Astrocyte (in vitro differentiated cells and primary cell): ENCODE measurements around the gene LRPPRC. TPM values are rescaled to one million over a fixed set of nuclear protein-coding genes. Genes with fewer than 3 reads are reported as not detected.

Experiments
- DNase-seq: peaks from one replicate; pipeline ENCODE4 v3.0.0-alpha.2; 2010; ENCODE audit warnings: low read depth
- FAIRE-seq: peaks from 2 replicates; lab custom pipeline; 2011; peaks lifted over from hg19 to GRCh38; lab: Jason Lieb, UNC
- H2AFZ ChIP-seq: 2 replicates; pipeline ENCODE4 v1.6.0; 2012; ENCODE audit warnings: low read depth, low read length, inconsistent platforms
- H3K27ac ChIP-seq: 2 replicates; pipeline ENCODE4 v1.5.1; 2011; ENCODE audit warnings: low read depth, low read length, inconsistent platforms
- H3K27me3 ChIP-seq: 2 replicates; pipeline ENCODE4 v1.6.0; 2011; ENCODE audit warnings: low read length, inconsistent platforms; ENCODE audit not compliant: insufficient read depth
- H3K36me3 ChIP-seq: 2 replicates; pipeline ENCODE4 v1.5.1; 2011; ENCODE audit warnings: low read length, inconsistent platforms; ENCODE audit not compliant: insufficient read depth
- H3K4me1 ChIP-seq: 2 replicates; pipeline ENCODE4 v1.5.1; 2011; ENCODE audit warnings: low read length, inconsistent platforms; ENCODE audit not compliant: insufficient read depth
- H3K4me2 ChIP-seq: 2 replicates; pipeline ENCODE4 v1.6.0; 2012; ENCODE audit warnings: low read length, inconsistent platforms
- H3K4me3 ChIP-seq: 2 replicates; pipeline ENCODE4 v1.5.1; 2011; ENCODE audit warnings: low read depth, mild to moderate bottlenecking, low read length, inconsistent platforms; ENCODE audit not compliant: insufficient read depth
- H3K79me2 ChIP-seq: 2 replicates; pipeline ENCODE4 v1.6.0; 2012; ENCODE audit warnings: mild to moderate bottlenecking, low read length, inconsistent platforms; ENCODE audit not compliant: insufficient read depth
- H3K9ac ChIP-seq: 2 replicates; pipeline ENCODE4 v1.6.0; 2012; ENCODE audit warnings: mild to moderate bottlenecking, low read length, inconsistent platforms
- H3K9me3 ChIP-seq: 2 replicates; pipeline ENCODE4 v1.5.1; 2012; ENCODE audit warnings: low read depth, mild to moderate bottlenecking, low read length, inconsistent platforms; ENCODE audit not compliant: insufficient read depth
- H4K20me1 ChIP-seq: 2 replicates; pipeline ENCODE4 v1.6.0; 2012; ENCODE audit warnings: low read length, inconsistent platforms; ENCODE audit not compliant: insufficient read depth
- H3K27ac Mint-ChIP-seq: one replicate; pipeline ENCODE4 v1.8.0; 2021; ENCODE audit warnings: mild to moderate bottlenecking, mixed read lengths; ENCODE audit not compliant: unreplicated experiment
- H3K27me3 Mint-ChIP-seq: one replicate; pipeline ENCODE4 v1.8.0; 2021; ENCODE audit warnings: low read depth, mixed read lengths; ENCODE audit not compliant: unreplicated experiment
- H3K36me3 Mint-ChIP-seq: one replicate; pipeline ENCODE4 v1.8.0; 2021; ENCODE audit warnings: low read depth, mixed read lengths; ENCODE audit not compliant: unreplicated experiment
- H3K4me1 Mint-ChIP-seq: one replicate; pipeline ENCODE4 v1.8.0; 2021; ENCODE audit warnings: low read depth, mixed read lengths; ENCODE audit not compliant: unreplicated experiment
- H3K4me3 Mint-ChIP-seq: one replicate; pipeline ENCODE4 v1.8.0; 2021; ENCODE audit warnings: mild to moderate bottlenecking, moderate library complexity, mixed read lengths; ENCODE audit not compliant: unreplicated experiment
- H3K9me3 Mint-ChIP-seq: one replicate; pipeline ENCODE4 v1.8.0; 2021; ENCODE audit warnings: mild to moderate bottlenecking, mixed read lengths; ENCODE audit not compliant: unreplicated experiment
- CTCF ChIP-seq: IDR thresholded peaks from 2 replicates; pipeline ENCODE4 v1.5.1; 2011; ENCODE audit warnings: low read depth, mild to moderate bottlenecking, inconsistent platforms, low read length, moderate library complexity; ENCODE audit not compliant: insufficient read depth
- EZH2 ChIP-seq: IDR thresholded peaks from 2 replicates; pipeline ENCODE4 v1.6.1; 2012; ENCODE audit warnings: mild to moderate bottlenecking, low read length, inconsistent platforms; ENCODE audit not compliant: insufficient read depth
- total RNA-seq: library from RNA; stranded (reverse); gene quantifications from 2 replicates; pipeline ENCODE4 v1.2.1, GENCODE V29; 2021

The LRPPRC gene
- total RNA-seq, 1 donor from 2014 or later = 94.9 TPM

- Mint-ChIP-seq H3K27ac (no peak overlapping the region), H3K27me3 (no peaks in the 10 kb centered on the region), H3K4me3 (no peak overlapping the region), H3K4me1 (peaks cover 8% of the 10 kb centered on the region), H3K9me3 (no peaks in the 10 kb centered on the region), H3K36me3 (peaks cover 9% of the 10 kb centered on the region)
- no peak overlapping the region for H3K27ac ChIP-seq
- no peak overlapping the region for H3K4me3 ChIP-seq
- no peaks in the 10 kb centered on the region for H3K4me1 ChIP-seq
- H3K4me2 ChIP-seq = no peak overlapping the region
- peaks cover 4% of the 10 kb centered on the region for H3K79me2 ChIP-seq
- H4K20me1 ChIP-seq = no peaks in the 10 kb centered on the region
- peaks cover 48% of the 10 kb centered on the region for H3K36me3 ChIP-seq
- no peaks in the 10 kb centered on the region for H3K9me3 ChIP-seq
- H3K9ac ChIP-seq = no peak overlapping the region
- FAIRE-seq (no peak), DNase-seq (no peak)
- no peak for TF ChIP-seq CTCF
- no peaks in the 10 kb centered on the region for H3K27me3 ChIP-seq
- no peak overlapping the region for H2AFZ ChIP-seq
Observed at GRCh38 chr2:43943809-43944452, 51.9 kb downstream of the LRPPRC start.

- peaks cover 4% of the 10 kb centered on the region for H3K79me2 ChIP-seq
- H4K20me1 ChIP-seq = no peaks in the 10 kb centered on the region
- no peaks in the 10 kb centered on the region for H3K4me1 ChIP-seq
- no peaks in the 10 kb centered on the region for H3K27me3 Mint-ChIP-seq
- no peaks in the 10 kb centered on the region for H3K9me3 Mint-ChIP-seq
- DNase-seq (no peak), FAIRE-seq (no peak)
- H3K4me3 Mint-ChIP-seq = no peak overlapping the region
- no peak for TF ChIP-seq CTCF
- no peak for TF ChIP-seq EZH2
- H3K27ac Mint-ChIP-seq = no peak overlapping the region
- H3K9me3 ChIP-seq = no peaks in the 10 kb centered on the region
- H3K36me3 ChIP-seq = peaks cover 48% of the 10 kb centered on the region
- no peak overlapping the region for H3K4me2 ChIP-seq
- no peak overlapping the region for H3K4me3 ChIP-seq
- H3K27me3 ChIP-seq = no peaks in the 10 kb centered on the region
- H2AFZ ChIP-seq = no peak overlapping the region
- peaks cover 4% of the 10 kb centered on the region for H3K4me1 Mint-ChIP-seq
- no peak overlapping the region for H3K27ac ChIP-seq
- no peak overlapping the region for H3K9ac ChIP-seq
- H3K36me3 Mint-ChIP-seq = peaks cover 9% of the 10 kb centered on the region
Observed at GRCh38 chr2:43943323-43943722, 52.5 kb downstream of the LRPPRC start.

DNA sequence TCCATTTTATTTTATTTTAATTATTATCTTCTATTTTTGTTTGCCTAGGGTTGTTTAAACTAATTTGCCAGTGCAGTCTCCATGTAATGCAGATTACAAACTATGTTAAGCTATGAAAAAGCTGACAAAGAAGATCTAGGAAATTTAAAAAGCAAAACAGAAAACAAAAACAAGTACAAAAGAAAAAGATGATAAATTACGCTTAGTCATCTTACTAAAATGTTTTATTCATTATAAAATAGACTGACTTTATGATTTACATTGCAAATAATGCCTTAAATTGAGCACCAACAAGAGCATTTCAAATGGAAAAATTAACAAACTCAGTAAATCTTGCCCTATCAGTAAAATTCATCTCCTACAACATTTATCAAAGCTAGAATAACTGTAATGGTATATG lies 52.9 kb downstream of the LRPPRC start:
- Histone ChIP-seq H3K27me3 (no peaks in the 10 kb centered on the region), H3K4me2 (no peak overlapping the region), H3K4me3 (no peak overlapping the region), H3K4me1 (no peaks in the 10 kb centered on the region), H3K36me3 (peaks cover 45% of the 10 kb centered on the region), H2AFZ (no peak overlapping the region), H3K9me3 (no peaks in the 10 kb centered on the region), H3K79me2 (peaks cover 4% of the 10 kb centered on the region), H4K20me1 (no peaks in the 10 kb centered on the region), H3K27ac (no peak overlapping the region), H3K9ac (no peak overlapping the region)
- FAIRE-seq = no peak
- Mint-ChIP-seq H3K4me3 (no peak overlapping the region), H3K27ac (no peak overlapping the region), H3K9me3 (no peaks in the 10 kb centered on the region), H3K4me1 (peaks cover under 1% of the 10 kb centered on the region), H3K36me3 (peaks cover 9% of the 10 kb centered on the region), H3K27me3 (no peaks in the 10 kb centered on the region)
- DNase-seq = no peak
- no peak for TF ChIP-seq EZH2
